Esophagus mucosa (tissue), 1 donor: ENCODE results near the gene SLC30A5. TPM values are rescaled to one million over a fixed set of nuclear protein-coding genes. Genes with fewer than 3 reads are reported as not detected.
"Not testable (repeated sequence)": the region's sequence is repeated elsewhere in the genome, so short reads cannot be mapped to it uniquely, and the experiment has no call there.

Experiments used
- ATAC-seq: fragments of 200-7000 bp; cut with Tn5 transposase; one replicate; pipeline ENCODE4 v1.9.1; 2020
- total RNA-seq: library from RNA; stranded (reverse); gene quantifications from one replicate; pipeline ENCODE4 v1.2.4, GENCODE V29; 2023
- donor health status: DM: yes; HTN: yes; CAD: no.

Gene SLC30A5
- total RNA-seq, 1 donor from 2014 or later = 26.9 TPM

- no peak for ATAC-seq
These were observed 12.4 kb downstream of the SLC30A5 start for GRCh38 chr5:69105996-69106906.

GRCh38 chr5:69108367-69108766 is 14.6 kb downstream of the SLC30A5 start:
- not testable (repeated sequence) for ATAC-seq

- ATAC-seq = no peak
These were observed 20.0 kb downstream of the SLC30A5 start for GRCh38 chr5:69113851-69114250.

DNA sequence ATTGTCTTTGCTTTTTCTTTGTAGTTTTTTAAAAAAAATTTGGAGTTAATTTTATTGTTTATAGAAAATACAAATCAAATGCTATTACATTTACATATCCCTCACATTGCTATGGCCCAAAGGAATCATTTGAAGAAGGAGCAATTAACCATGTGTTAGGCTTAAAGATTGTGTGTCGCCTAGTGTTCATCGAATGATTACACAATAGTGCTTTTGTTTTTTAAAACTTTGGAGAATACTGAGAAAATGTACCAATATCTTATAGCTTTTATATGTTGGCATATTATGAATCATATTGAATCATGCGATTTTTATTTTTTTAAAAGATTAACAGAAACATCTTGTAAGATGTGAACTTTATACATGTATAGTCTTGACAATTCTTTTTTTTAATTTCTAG is 21.7 kb downstream of the SLC30A5 start:
- ATAC-seq = no peak

GRCh38 chr5:69129413-69129812 is 35.6 kb downstream of the SLC30A5 start:
- ATAC-seq = no peak

DNA sequence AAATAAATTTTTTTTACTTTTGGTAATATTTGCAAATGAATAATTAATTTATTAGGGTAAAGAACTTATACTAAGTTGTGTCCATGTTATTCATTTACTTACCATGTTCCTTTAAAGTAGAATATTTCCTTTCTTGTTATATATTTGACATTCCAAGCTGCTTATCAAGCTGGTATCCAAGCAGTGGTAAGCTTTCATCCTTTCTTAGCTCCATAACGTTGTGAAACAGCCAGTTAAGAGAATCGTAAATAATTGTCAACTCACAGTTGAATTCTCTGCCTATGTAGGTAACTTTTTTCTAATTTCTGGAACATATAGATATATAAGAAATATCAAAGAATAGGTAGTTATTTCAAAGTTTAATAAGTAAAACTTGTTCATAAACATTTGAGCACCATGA is 36.4 kb downstream of the SLC30A5 start:
- ATAC-seq = no peak

DNA sequence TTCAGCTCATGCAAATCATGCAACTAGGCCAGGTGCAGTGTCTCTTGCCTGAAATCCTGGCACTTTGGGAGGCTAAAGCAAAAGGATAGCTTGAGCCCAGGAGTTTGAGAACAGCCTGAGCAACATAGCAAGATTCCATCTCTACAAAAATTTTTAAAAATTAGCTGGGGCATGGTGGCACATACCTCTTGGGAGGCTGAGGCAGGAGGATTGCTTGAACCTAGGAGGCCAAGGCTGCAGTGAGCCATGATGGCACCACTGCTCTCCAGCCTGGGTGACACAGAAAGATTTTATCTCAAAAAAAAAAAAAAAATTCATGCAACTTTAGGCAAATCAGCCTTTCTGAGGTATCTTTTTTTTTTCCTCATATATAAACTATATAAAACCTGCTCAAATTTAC is 37.5 kb downstream of the SLC30A5 start:
- ATAC-seq = no peak

- no peak for ATAC-seq
These were observed 40.3 kb downstream of the SLC30A5 start for GRCh38 chr5:69134126-69134525.

DNA sequence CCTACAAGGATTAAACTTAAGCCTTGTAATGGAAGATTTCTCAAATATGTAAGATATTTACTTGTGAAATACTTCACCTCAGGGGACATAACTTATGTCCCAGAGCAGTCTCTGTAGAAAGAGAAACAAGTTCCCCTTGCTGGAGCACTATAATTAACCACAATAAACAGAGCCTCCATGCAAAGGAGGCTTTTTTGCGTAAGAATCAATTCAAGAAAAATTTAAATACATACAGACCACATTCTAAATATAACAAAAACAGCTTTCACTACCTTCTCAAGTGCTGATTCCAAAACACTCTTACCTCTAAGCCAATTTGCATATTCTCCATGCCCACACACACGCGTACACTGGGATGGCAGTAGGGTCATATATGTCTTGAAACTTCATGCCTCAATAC is 42.5 kb downstream of the SLC30A5 start:
- ATAC-seq = no peak

- not testable (repeated sequence) for ATAC-seq
These were observed 43.4 kb downstream of the SLC30A5 start for GRCh38 chr5:69137208-69137607.

DNA sequence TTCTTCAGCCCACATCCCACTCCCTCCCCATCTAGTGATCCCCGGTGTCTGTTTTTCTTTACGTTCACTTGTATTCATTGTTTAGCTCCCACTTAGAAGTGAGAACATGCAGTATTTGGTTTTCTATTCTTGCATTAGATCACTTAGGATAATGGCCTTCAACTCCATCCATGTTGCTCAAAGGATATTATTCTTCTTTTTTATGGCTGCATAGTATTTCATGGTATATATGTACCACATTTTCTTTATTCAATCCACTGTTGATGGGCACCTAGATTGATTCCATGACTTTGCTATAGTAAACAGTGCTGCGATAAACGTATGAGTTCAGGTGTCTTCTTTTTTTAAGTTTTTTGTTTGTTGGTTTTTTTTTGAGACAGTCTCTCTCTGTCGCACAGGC is 44.0 kb downstream of the SLC30A5 start:
- no peak for ATAC-seq

GRCh38 chr5:69138766-69139165 is 45.0 kb downstream of the SLC30A5 start:
- no peak for ATAC-seq

DNA sequence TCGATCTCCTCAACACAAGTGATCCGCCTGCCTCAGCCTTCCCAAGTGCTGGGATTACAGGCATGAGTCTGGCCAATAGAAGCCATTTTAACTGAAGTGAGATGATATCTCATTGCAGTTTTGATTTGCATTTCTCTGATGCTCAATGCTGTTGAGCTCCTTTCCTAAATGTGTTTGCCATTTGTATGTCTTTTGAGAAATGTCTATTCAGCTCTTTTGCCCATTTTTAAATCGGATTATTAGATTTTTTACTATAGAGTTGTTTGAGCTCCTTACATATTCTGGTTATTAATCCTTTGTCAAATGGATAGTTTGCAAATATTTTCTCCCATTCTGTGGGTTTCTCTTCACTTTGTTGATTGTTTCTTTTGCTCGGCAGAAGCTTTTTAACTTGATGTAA is 46.4 kb downstream of the SLC30A5 start:
- not testable (repeated sequence) for ATAC-seq

DNA sequence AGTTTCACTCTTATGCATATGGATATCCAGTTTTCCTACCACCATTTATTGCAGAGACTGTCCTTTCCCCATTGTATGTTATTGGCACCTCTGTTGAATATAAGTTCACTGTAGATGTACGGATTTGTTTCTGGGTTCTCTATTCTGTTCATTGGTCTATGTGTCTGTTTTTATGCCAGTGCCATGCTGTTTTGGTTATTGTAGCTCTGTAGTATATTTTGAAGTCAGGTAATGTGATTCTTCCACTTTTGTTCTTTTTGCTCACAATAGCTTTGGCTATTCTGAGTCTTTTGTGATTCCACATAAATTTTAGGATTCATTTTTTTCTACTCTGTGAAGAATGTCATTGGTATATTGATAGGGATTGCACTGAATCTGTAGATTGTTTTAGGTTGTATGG is 47.0 kb downstream of the SLC30A5 start:
- ATAC-seq = no peak

- ATAC-seq = not testable (repeated sequence)
These were observed 54.8 kb downstream of the SLC30A5 start for GRCh38 chr5:69148576-69148975.

- ATAC-seq = no peak
These were observed 55.3 kb downstream of the SLC30A5 start for GRCh38 chr5:69148981-69149675.

GRCh38 chr5:69149676-69150010 is 55.8 kb downstream of the SLC30A5 start:
- ATAC-seq = no peak

- ATAC-seq = no peak
These were observed 58.9 kb downstream of the SLC30A5 start for GRCh38 chr5:69152731-69153130.

GRCh38 chr5:69156456-69156855 is 62.6 kb downstream of the SLC30A5 start:
- ATAC-seq = no peak

DNA sequence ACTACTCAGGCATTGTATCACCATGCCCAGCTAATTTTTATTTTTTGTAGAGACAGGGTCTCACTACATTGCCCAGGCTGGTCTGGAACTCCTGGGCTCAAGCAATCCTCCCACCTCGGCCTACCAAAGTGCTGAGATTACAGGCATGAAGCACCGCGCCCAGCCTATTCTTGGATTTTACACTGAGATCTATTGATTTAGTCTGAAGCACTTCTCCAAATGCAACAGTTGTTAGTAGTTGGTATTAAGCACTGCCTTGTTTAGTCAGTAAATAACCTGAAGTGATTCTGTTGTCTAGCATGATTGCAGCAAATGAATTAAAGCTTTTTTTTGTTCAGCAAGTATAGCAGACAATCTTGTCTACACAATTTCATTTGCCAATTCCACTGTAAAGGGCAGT is 64.2 kb downstream of the SLC30A5 start:
- ATAC-seq = no peak

DNA sequence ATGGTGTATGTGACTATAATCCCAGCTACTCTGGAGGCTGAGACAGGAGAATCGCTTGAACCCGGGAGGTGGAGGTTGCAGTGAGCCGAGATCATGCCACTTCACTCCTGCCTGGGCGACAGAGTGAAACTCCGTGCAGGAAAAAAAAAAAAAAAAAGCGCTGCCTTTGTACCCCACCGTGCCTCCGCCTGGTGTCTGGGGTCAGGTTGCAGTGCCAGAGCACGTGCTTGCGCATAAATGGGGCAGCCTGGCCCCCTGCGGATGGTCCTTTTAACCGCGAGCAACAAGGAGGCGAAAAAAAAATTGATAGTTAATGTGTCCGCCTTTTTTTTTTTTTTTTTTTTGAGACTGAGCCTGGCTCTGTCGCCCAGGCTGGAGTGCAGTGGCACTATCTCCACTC is 66.8 kb downstream of the SLC30A5 start:
- no peak for ATAC-seq

- ATAC-seq = peak; percentile 100
These were observed 73.1 kb downstream of the SLC30A5 start, which contains the start of gene CCNB1 for GRCh38 chr5:69166686-69167492. Gene CCNB1 (plus strand): TSS chr5:69167150. CDS start chr5:69167263, 113 bp downstream.

DNA sequence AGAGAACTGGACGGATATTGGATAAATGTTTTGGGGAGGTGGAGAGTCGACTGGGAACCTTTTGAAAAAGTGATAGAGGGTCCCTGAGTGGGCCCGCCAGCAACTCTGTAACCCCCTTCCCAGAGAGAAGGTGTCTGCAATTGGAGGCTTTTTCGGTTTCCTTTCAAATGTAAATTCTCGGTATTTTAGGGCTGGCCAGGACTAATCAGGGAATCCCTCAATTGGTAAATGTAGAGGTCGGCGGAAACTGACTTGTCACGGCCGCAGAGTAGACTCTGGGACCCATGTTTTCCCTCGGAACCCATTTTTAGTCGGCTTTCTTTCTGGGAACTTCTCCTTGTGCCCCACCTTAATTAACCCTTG is 73.7 kb downstream of the SLC30A5 start:
- ATAC-seq = no peak
